Adrenal gland (tissue), 12 donors: Measurements from ENCODE around the gene ADCY1. TPM values are rescaled to one million over a fixed set of nuclear protein-coding genes. Genes with fewer than 3 reads are reported as not detected.

ENCODE experiments used
- DNase-seq, 7 donors: peaks; one replicate each; pipeline ENCODE4 v3.0.0-alpha.2; 2019 to 2020
- H3K27ac ChIP-seq, 5 donors: fragments of 200-600 bp; sonication (generic) in 4 of 5; 1 replicate in 3 of 5; 2 replicates in 2 of 5; pipeline versions ENCODE4 v1.5.1 to v1.8.0; 2016 to 2020; ENCODE audit warnings: mild to moderate bottlenecking in 1 of 5
- H3K27me3 ChIP-seq: fragments of 200-600 bp; 2 replicates; pipeline ENCODE4 v1.8.0; 2021
- H3K36me3 ChIP-seq, 2 donors: fragments of 200-600 bp; replicated peaks in 1 of 2; 1 replicate in 1 of 2; 2 replicates in 1 of 2; pipeline versions ENCODE4 v1.5.1 to v1.8.0; 2018 to 2022
- H3K4me1 ChIP-seq, 2 donors: fragments of 200-600 bp; replicated peaks in 1 of 2; 1 replicate in 1 of 2; 2 replicates in 1 of 2; pipeline versions ENCODE4 v1.5.1 to v1.8.0; 2018 to 2021
- H3K4me3 ChIP-seq, 4 donors: fragments of 200-600 bp; sonication (generic) in 3 of 4; one replicate each; pipeline ENCODE4 v1.5.1; 2016 to 2018
- H3K9me3 ChIP-seq, 3 donors: fragments of 200-600 bp; sonication (generic) in 1 of 3; replicated peaks in 1 of 3; 1 replicate in 2 of 3; 2 replicates in 1 of 3; pipeline versions ENCODE4 v1.5.1 to v1.8.0; 2016 to 2021
- POLR2A ChIP-seq, 2 donors: fragments of 450-650 bp; IDR thresholded peaks; one replicate each; pipeline ENCODE4 v1.6.1; 2017; ENCODE audit warnings: antibody characterized with exemption in 2 of 2, mild to moderate bottlenecking in 2 of 2, moderate library complexity in 1 of 2
- WGBS, 4 donors: extraction: QIAGEN DNeasy Blood & Tissue Kit in 2 of 4; methylation state at CpG; one replicate each; pipeline versions ENCODE4 v1.1.5 to v1.1.7; 2013 to 2017; 5-methylcytosine and 5-hydroxymethylcytosine counted together
- intact Hi-C, 2 donors: fragments of 100-400 bp; cut with DNase I; formaldehyde crosslinking; loops; one replicate each; pipeline versions ENCODE4 v1.14.1 to v1.15.0; 2022 to 2023
- polyA plus RNA-seq, 3 donors: library from polyadenylated mRNA; stranded (reverse); fragments of 200-250 nt in 2 of 3; fragments of 350-450 nt in 1 of 3; fragmentation: Illumina TruSeq in 1 of 3; extraction: RNeasy Lipid Tissue Mini Kit (QIAGEN cat#74804) in 1 of 3; gene quantifications; one replicate each; pipeline ENCODE4 v1.2.3, GENCODE V29; 2013 to 2014
- total RNA-seq, 9 donors: library from RNA; depleted of rRNA in 4 of 9; stranded (reverse); fragments of >200 nt in 4 of 9; fragments of 120-200 nt in 1 of 9; fragmentation: NEBNext Ultra II Directional in 1 of 9; extraction: Animal tissue kit (Norgen Biotek cat#: 25700) in 1 of 9; gene quantifications; one replicate each; pipeline versions ENCODE4 v1.1.0 to v1.2.4, GENCODE V29; 2013 to 2023
- TF ChIP-seq, protein P1 (sequence below), 6 experiments: fragments of 450-650 bp in 4 of 6; fragments of 200-600 bp in 2 of 6; sonication (generic) in 1 of 6; IDR thresholded peaks; 1 replicate in 5 of 6; 2 replicates in 1 of 6; pipeline versions ENCODE4 v1.5.1 to v1.8.0; 2016 to 2021; ENCODE audit warnings: antibody characterized with exemption in 6 of 6, mild to moderate bottlenecking in 2 of 6, moderate library complexity in 1 of 6
- donor health status: healthy with polysubstance abuse.
- donor health status: Bipolar disorder and iron deficiency.
- donor health status: DM: yes; HTN: yes; CAD: no.
- donor health status: DM: no; HTN: no; CAD: no.
- donor health status: DM: no; HTN: no; CAD: no.
- donor health status: DM: yes; HTN: yes; CAD: no.

The ADCY1 gene
- total and polyA plus RNA-seq, 12 donors: 0.88 to 9.5 (median 4.2) TPM

- TF ChIP-seq, protein P1, sequence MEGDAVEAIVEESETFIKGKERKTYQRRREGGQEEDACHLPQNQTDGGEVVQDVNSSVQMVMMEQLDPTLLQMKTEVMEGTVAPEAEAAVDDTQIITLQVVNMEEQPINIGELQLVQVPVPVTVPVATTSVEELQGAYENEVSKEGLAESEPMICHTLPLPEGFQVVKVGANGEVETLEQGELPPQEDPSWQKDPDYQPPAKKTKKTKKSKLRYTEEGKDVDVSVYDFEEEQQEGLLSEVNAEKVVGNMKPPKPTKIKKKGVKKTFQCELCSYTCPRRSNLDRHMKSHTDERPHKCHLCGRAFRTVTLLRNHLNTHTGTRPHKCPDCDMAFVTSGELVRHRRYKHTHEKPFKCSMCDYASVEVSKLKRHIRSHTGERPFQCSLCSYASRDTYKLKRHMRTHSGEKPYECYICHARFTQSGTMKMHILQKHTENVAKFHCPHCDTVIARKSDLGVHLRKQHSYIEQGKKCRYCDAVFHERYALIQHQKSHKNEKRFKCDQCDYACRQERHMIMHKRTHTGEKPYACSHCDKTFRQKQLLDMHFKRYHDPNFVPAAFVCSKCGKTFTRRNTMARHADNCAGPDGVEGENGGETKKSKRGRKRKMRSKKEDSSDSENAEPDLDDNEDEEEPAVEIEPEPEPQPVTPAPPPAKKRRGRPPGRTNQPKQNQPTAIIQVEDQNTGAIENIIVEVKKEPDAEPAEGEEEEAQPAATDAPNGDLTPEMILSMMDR (IDR thresholded peaks at IDR 0.05): no peak
- TF ChIP-seq POLR2A (IDR thresholded peaks at IDR 0.05): no peak
- DNase-seq: no peak
- no peaks in the 10 kb centered on the region for H3K36me3 ChIP-seq
- intact Hi-C loops: no loop called here
- H3K9me3 ChIP-seq: no peaks in the 10 kb centered on the region
- 92 to 97% (median 95%) methylated on average over 1 of the region's 1 CpG for WGBS, 4 donors
- H3K27me3 ChIP-seq: no peaks in the 10 kb centered on the region
- no peak overlapping the region for H3K27ac ChIP-seq
- no peak overlapping the region for H3K4me3 ChIP-seq
- no peaks in the 10 kb centered on the region for H3K4me1 ChIP-seq
These were observed 57.4 kb downstream of the ADCY1 start for GRCh38 chr7:45631569-45631968.

- intact Hi-C loops: no loop called here
- no peak overlapping the region for H3K27ac ChIP-seq
These were observed 62.6 kb downstream of the ADCY1 start for GRCh38 chr7:45636733-45637132.

DNA sequence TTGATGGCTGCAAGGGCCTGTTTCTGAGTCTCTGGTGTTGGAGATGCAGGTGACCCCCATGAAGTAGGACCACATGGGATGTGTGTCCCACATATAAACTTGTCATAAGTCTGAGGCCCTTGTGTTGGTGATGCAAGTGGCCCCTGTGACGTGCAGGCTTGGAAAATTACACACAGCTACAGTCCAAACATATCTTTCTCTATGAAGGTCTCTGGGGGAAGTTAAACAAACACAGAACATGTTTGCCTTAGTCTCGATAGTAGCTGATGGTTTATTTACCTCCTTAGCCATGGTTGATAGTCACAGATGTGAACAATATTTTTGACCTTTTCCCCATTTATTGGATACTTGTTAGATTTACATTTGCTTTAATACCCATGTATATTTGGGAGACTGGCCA, 64.7 kb downstream of the ADCY1 start:
- 59 to 80% (median 77%) methylated on average over 2 of the region's 2 CpGs for WGBS, 4 donors
- no peaks in the 10 kb centered on the region for H3K27me3 ChIP-seq
- peak in 1 of 7 donors; percentile 35 for DNase-seq
- H3K9me3 ChIP-seq: no peaks in the 10 kb centered on the region
- no peak overlapping the region for H3K4me3 ChIP-seq
- H3K27ac ChIP-seq: no peak overlapping the region
- H3K36me3 ChIP-seq: no peaks in the 10 kb centered on the region
- H3K4me1 ChIP-seq: no peaks in the 10 kb centered on the region
- no peak for TF ChIP-seq POLR2A (IDR thresholded peaks at IDR 0.05)
- TF ChIP-seq, protein P1 (IDR thresholded peaks at IDR 0.05): no peak
- intact Hi-C loops: no loop called here

More at GRCh38 chr7:45636733-45637132, 62.6 kb downstream of the ADCY1 start:
- Histone ChIP-seq H3K36me3 (no peaks in the 10 kb centered on the region), H3K4me3 (no peak overlapping the region), H3K9me3 (no peaks in the 10 kb centered on the region), H3K27me3 (no peaks in the 10 kb centered on the region), H3K4me1 (no peaks in the 10 kb centered on the region)
- WGBS, 4 donors: 89 to 95% (median 93%) methylated on average over 3 of the region's 3 CpGs
- TF ChIP-seq, protein P1 (IDR thresholded peaks at IDR 0.05): no peak
- TF ChIP-seq POLR2A (IDR thresholded peaks at IDR 0.05): no peak
- no peak for DNase-seq

GRCh38 chr7:45642044-45642443, 67.9 kb downstream of the ADCY1 start:
- TF ChIP-seq, protein P1 (IDR thresholded peaks at IDR 0.05): no peak
- no peak for TF ChIP-seq POLR2A (IDR thresholded peaks at IDR 0.05)
- Histone ChIP-seq H3K27ac (no peak overlapping the region), H3K9me3 (no peaks in the 10 kb centered on the region), H3K4me3 (no peak overlapping the region), H3K4me1 (peaks cover 3 to 4% of the 10 kb centered on the region in 2 donors), H3K27me3 (no peaks in the 10 kb centered on the region), H3K36me3 (no peaks in the 10 kb centered on the region)
- WGBS, 4 donors: 66 to 88% (median 77%) methylated on average over 1 of the region's 1 CpG
- DNase-seq: peak in 1 of 7 donors; percentile 28
- intact Hi-C loops: no loop called here
